ENCODE measurements around the gene CEACAM5.
"Not testable (repeated sequence)": the region's sequence is repeated elsewhere in the genome, so short reads cannot be mapped to it uniquely, and the experiment has no call there.

The CEACAM5 gene

GRCh38 chr19:41740415-41741243 is 32.2 kb downstream of the CEACAM5 start:
- DNase-seq (ENCODE audit: low read depth), result no peak

GRCh38 chr19:41741244-41741554 is 32.8 kb downstream of the CEACAM5 start:
- DNase-seq (ENCODE audit: low read depth), result no peak

DNA sequence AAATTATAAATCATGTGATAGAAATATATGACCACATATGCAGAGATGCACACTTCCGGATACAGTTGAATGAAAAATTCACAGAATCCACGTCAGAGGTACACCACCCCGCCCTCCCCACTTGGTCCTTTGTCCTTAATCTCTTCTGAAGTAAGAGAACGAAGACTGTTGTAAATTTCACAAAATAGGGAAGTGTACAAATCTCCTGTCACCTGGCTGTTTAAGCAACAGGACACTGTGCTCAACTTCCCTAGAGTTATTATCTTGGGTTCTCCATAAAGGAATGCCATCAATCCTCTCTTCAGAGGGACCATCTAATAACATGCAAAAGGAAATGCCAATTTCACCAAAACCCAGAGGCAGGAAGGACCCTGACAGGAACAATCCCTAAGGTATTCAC is 36.4 kb downstream of the CEACAM5 start:
- DNase-seq (ENCODE audit: low read depth), result no peak

DNA sequence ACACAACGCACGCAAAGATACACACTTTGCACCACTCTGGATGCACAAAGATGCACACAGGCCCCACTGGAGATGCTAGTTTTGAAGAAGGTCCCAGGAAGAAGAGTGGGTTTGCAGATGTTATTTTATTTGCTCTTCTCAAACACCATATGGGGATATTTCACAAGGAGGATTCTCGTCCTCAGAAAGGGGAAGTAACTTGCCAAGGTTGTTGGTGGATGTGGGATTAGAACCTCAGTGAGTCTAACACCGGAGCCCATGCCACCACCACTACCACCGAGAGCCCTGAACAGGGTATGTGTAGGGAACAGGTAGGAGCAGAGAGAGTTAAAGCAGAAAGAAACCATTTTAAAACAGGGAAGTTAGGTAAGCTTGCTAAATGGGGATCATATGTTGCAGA is 37.3 kb downstream of the CEACAM5 start:
- no peak for DNase-seq (ENCODE audit: low read depth)

- peak; percentile 6 for DNase-seq (ENCODE audit: low read depth)
These were observed 38.3 kb downstream of the CEACAM5 start for GRCh38 chr19:41746593-41747227.

- no peak for DNase-seq (ENCODE audit: low read depth)
These were observed 39.6 kb downstream of the CEACAM5 start for GRCh38 chr19:41748012-41748411.

DNA sequence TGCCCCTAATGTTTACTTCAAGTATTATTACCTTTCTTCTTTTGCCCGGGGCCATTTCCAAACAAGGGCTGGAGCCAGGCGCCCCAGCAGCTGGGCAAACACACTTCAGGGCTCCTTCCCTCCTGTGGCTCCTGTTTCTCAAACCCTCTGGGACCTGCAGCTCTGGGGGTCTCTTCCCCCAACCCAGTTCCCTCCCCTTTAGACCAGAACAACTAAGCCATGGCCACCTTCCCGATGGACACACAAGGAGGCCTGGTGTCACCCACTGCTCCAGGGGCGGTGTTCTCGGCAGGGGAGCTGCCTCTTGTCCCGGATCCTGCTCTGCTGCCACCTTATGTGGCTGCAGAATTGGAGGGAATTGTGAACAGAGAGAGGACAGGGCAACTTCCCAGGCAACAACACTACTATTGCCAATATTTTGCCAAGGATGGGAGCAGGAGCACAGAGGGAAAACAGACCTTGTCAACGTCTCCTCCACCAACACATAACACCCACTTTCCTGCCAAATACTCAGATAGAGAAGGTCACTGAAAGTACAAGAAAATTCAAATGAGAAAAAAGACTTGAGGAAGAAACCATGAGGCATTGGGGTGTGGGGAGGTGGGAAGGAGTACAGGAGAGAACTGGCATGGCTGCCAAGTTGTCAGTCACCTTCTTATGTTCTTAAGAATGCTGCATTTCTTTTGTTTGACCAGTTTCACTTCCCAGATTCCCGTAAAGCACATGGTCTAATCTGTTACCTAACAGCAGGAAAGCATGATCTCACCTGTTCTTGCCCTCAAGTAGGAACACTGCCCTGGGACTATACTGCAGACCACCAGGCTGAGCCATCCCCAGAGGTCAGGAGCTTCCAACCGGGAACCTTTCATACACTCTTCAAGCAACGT is 42.1 kb downstream of the CEACAM5 start:
- not testable (repeated sequence) for DNase-seq (ENCODE audit: low read depth)

GRCh38 chr19:41753159-41753558 is 44.7 kb downstream of the CEACAM5 start:
- DNase-seq (ENCODE audit: low read depth), result peak; percentile 62

DNA sequence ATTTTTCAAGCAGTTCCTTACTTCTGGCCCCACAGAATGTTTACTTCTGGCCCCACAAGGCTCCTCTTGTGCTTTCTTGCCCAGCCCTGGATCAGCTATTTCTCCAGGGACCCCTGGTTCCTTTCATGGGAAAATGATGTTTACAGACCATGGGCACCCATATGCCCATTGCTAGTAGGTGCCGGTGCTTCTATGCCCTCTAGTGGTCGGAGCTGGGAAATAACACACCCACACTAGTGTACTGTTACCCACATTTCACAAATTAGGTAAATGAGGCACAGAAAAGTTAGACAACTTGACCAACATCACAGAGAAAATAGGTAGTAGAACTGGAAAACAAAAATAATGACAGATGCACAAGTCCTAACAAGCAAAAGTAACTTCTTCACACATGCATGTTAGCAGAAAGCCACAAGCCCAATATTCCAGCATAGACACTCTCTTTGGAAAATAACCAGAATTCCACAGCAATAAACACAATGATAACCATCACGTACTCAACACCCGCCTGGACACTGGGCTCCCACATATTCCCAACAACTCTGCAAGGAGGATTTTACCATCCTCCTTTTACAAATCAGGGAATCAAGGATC is 45.6 kb downstream of the CEACAM5 start:
- peak; percentile 61 for DNase-seq (ENCODE audit: low read depth)

GRCh38 chr19:41755328-41755913 is 47.0 kb downstream of the CEACAM5 start, which contains the start of gene CEACAM6:
Gene CEACAM6, plus strand, starts transcription at chr19:41755530. Its CDS starts 109 bp downstream, at chr19:41755639.
- no peak for DNase-seq (ENCODE audit: low read depth)

GRCh38 chr19:41758846-41759245 is 50.4 kb downstream of the CEACAM5 start:
- DNase-seq (ENCODE audit: low read depth), result no peak

DNA sequence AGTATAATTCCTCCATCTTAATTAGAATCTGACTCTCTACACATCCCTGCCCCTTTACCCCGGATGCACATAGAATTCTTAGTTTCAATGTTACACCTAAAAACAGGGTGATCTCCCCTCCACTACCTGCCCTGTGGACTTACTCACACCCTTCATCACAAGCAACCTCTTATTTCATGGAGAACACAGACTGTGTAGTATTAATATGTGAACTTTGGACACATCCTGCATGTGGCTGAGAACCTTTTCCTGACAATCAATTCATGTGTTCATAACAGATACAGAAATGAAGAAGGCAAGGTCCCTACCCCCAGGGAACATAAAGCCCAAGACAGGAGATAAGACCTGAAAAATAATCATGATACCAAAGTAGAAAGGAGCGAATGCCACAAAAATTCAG is 58.7 kb downstream of the CEACAM5 start:
- no peak for DNase-seq (ENCODE audit: low read depth)

DNA sequence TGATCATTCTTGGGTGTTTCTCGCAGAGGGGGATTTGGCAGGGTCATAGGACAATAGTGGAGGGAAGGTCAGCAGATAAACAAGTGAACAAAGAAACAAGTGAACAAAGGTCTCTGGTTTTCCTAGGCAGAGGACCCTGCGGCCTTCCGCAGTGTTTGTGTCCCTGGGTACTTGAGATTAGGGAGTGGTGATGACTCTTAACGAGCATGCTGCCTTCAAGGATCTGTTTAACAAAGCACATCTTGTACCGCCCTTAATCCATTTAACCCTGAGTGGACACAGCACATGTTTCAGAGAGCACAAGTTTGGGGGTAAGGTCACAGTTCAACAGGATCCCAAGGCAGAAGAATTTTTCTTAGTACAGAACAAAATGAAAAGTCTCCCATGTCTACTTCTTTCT is 59.7 kb downstream of the CEACAM5 start:
- not testable (repeated sequence) for DNase-seq (ENCODE audit: low read depth)

GRCh38 chr19:41769608-41770007 is 61.2 kb downstream of the CEACAM5 start:
- DNase-seq (ENCODE audit: low read depth), result no peak

DNA sequence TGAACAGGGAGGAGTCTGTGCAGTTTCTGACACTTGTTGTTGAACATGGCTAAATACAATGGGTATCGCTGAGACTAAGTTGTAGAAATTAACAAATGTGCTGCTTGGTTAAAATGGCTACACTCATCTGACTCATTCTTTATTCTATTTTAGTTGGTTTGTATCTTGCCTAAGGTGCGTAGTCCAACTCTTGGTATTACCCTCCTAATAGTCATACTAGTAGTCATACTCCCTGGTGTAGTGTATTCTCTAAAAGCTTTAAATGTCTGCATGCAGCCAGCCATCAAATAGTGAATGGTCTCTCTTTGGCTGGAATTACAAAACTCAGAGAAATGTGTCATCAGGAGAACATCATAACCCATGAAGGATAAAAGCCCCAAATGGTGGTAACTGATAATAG is 63.0 kb downstream of the CEACAM5 start:
- DNase-seq (ENCODE audit: low read depth), result no peak

- peak; percentile 25 for DNase-seq (ENCODE audit: low read depth)
These were observed 66.1 kb downstream of the CEACAM5 start for GRCh38 chr19:41774515-41774980.

GRCh38 chr19:41776700-41777099 is 68.3 kb downstream of the CEACAM5 start:
- DNase-seq (ENCODE audit: low read depth), result no peak
